ENCODE data around the gene CSNK1G1.

Gene CSNK1G1

GRCh38 chr15:64117759-64118487, 238.1 kb downstream of the CSNK1G1 start:
- no peak for DNase-seq (ENCODE audit: low read depth in 2 of 2)
- no peak overlapping the region for H3K4me3 ChIP-seq (replicated peaks in 1 of 2; ENCODE audit: low read depth in 2 of 2, low read length in 2 of 2)
- TF ChIP-seq CTCF (IDR thresholded peaks at IDR 0.05; ENCODE audit: low read depth, low read length) = no peak
